ENCODE measurements around the gene KNTC1.
"Not testable (repeated sequence)": the region's sequence is repeated elsewhere in the genome, so short reads cannot be mapped to it uniquely, and the experiment has no call there.

Gene KNTC1

GRCh38 chr12:122590990-122591389, 63.9 kb downstream of the KNTC1 start (continued):
- TF ChIP-seq, protein P1, sequence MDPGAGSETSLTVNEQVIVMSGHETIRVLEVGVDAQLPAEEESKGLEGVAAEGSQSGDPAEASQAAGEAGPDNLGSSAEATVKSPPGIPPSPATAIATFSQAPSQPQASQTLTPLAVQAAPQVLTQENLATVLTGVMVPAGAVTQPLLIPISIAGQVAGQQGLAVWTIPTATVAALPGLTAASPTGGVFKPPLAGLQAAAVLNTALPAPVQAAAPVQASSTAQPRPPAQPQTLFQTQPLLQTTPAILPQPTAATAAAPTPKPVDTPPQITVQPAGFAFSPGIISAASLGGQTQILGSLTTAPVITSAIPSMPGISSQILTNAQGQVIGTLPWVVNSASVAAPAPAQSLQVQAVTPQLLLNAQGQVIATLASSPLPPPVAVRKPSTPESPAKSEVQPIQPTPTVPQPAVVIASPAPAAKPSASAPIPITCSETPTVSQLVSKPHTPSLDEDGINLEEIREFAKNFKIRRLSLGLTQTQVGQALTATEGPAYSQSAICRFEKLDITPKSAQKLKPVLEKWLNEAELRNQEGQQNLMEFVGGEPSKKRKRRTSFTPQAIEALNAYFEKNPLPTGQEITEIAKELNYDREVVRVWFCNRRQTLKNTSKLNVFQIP (CRISPR knock-in tag; IDR thresholded peaks at IDR 0.05; ENCODE audit: borderline replicate concordance, low read depth) = no peak
- TF ChIP-seq TCF4 (CRISPR knock-in tag; IDR thresholded peaks at IDR 0.05; ENCODE audit: borderline replicate concordance) (no peak), ZNF565 (CRISPR knock-in tag; conservative IDR thresholded peaks at IDR 0.05; ENCODE audit: low read depth) (no peak), PATZ1 (CRISPR knock-in tag; IDR thresholded peaks at IDR 0.05; ENCODE audit: borderline replicate concordance) (no peak), ESRRG (CRISPR knock-in tag; IDR thresholded peaks at IDR 0.05) (no peak), PPARA (CRISPR knock-in tag; IDR thresholded peaks at IDR 0.05; ENCODE audit: borderline replicate concordance) (no peak), ZNF8 (CRISPR knock-in tag; IDR thresholded peaks at IDR 0.05) (no peak), CSDC2 (CRISPR knock-in tag; IDR thresholded peaks at IDR 0.05) (no peak), ZC3H10 (CRISPR knock-in tag; IDR thresholded peaks at IDR 0.05) (no peak), ZNF70 (CRISPR knock-in tag; IDR thresholded peaks at IDR 0.05) (no peak), SNAI2 (CRISPR knock-in tag; IDR thresholded peaks at IDR 0.05) (no peak)

DNA sequence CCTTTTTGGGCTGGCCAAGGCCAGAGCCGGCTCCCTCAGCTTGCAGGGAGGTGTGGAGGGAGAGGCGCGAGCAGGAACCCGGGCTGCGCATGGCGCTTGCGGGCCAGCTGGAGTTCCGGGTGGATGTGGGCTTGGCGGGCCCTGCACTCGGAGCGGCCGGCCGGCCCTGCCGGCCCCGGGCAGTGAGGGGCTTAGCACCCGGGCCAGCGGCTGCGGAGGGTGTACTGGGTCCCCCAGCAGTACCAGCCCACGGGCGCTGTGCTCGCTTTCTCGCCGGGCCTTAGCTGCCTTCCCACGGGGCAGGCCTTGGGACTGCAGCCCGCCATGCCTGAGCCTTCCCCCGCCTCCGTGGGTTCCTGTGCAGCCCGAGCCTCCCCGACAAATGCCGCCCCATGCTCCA, 64.9 kb downstream of the KNTC1 start:
- not testable (repeated sequence) for ATAC-seq

- not testable (repeated sequence) for ATAC-seq
Measured at GRCh38 chr12:122592543-122592942, 65.5 kb downstream of the KNTC1 start.

GRCh38 chr12:122593910-122594309, 66.9 kb downstream of the KNTC1 start:
- TF ChIP-seq ZNF565 (CRISPR knock-in tag; conservative IDR thresholded peaks at IDR 0.05; ENCODE audit: low read depth) (no peak), TOX (CRISPR knock-in tag; IDR thresholded peaks at IDR 0.05; ENCODE audit: borderline replicate concordance) (no peak), PATZ1 (CRISPR knock-in tag; IDR thresholded peaks at IDR 0.05; ENCODE audit: borderline replicate concordance) (no peak), OSR1 (CRISPR knock-in tag; IDR thresholded peaks at IDR 0.05) (no peak), ESRRG (CRISPR knock-in tag; IDR thresholded peaks at IDR 0.05) (no peak), PPARA (CRISPR knock-in tag; IDR thresholded peaks at IDR 0.05; ENCODE audit: borderline replicate concordance) (no peak), SNAI2 (CRISPR knock-in tag; IDR thresholded peaks at IDR 0.05) (no peak), CSDC2 (CRISPR knock-in tag; IDR thresholded peaks at IDR 0.05) (no peak), ZFP30 (CRISPR knock-in tag; IDR thresholded peaks at IDR 0.05) (no peak), ARNTL (CRISPR knock-in tag; IDR thresholded peaks at IDR 0.05; ENCODE audit: borderline replicate concordance, low read depth) (no peak), CREB5 (CRISPR knock-in tag; IDR thresholded peaks at IDR 0.05; ENCODE audit: low read depth) (no peak), ZC3H10 (CRISPR knock-in tag; IDR thresholded peaks at IDR 0.05) (no peak), ISL1 (CRISPR knock-in tag; IDR thresholded peaks at IDR 0.05) (no peak), ZNF70 (CRISPR knock-in tag; IDR thresholded peaks at IDR 0.05) (no peak), TCF4 (CRISPR knock-in tag; IDR thresholded peaks at IDR 0.05; ENCODE audit: borderline replicate concordance) (no peak), ZFP3 (CRISPR knock-in tag; IDR thresholded peaks at IDR 0.05) (no peak), BACH2 (CRISPR knock-in tag; IDR thresholded peaks at IDR 0.05; ENCODE audit: borderline replicate concordance) (no peak), ZNF8 (CRISPR knock-in tag; IDR thresholded peaks at IDR 0.05) (no peak)
- TF ChIP-seq, protein P1 (CRISPR knock-in tag; IDR thresholded peaks at IDR 0.05; ENCODE audit: borderline replicate concordance, low read depth) = no peak
- TF ChIP-seq, protein P2, sequence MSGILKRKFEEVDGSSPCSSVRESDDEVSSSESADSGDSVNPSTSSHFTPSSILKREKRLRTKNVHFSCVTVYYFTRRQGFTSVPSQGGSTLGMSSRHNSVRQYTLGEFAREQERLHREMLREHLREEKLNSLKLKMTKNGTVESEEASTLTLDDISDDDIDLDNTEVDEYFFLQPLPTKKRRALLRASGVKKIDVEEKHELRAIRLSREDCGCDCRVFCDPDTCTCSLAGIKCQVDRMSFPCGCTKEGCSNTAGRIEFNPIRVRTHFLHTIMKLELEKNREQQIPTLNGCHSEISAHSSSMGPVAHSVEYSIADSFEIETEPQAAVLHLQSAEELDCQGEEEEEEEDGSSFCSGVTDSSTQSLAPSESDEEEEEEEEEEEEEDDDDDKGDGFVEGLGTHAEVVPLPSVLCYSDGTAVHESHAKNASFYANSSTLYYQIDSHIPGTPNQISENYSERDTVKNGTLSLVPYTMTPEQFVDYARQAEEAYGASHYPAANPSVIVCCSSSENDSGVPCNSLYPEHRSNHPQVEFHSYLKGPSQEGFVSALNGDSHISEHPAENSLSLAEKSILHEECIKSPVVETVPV (CRISPR knock-in tag; IDR thresholded peaks at IDR 0.05) = no peak
- ATAC-seq = no peak

All from SK-N-SH treated with all-trans-retinoic acid at 6 μM for 48 hours (cell line).